ENCODE results near the gene TIMM13. TPM values are rescaled to one million over a fixed set of nuclear protein-coding genes. Genes with fewer than 3 reads are reported as not detected.
A peak's percentile ranks its signal among the peaks of the same experiment; 100 is the strongest.

Gene TIMM13
- total and polyA plus RNA-seq, 10 of the 15 experiments (the other 5 are each of a cell fraction or from before 2014, with no cell fraction given): 9.9 to 205 (median 63.6) TPM

GRCh38 chr19:2427429-2428320, at the start of gene TIMM13 (continued):
- peak; percentile 78; the same call in 1 of the 2 replicates for TF ChIP-seq MXI1 (IDR thresholded peaks at IDR 0.05; ENCODE audit: low read depth, low read length)
- 0 out of 2 replicates have a peak, but pooled peaks have one; percentile 19 for TF ChIP-seq MEF2A (IDR thresholded peaks at IDR 0.05; ENCODE audit: insufficient read depth, low read depth, low read length)
- no peak for TF ChIP-seq CTCF (IDR thresholded peaks at IDR 0.05 in 2 of 3, conservative IDR thresholded peaks at IDR 0.05 in 1 of 3; ENCODE audit: control insufficient read depth in 2 of 3, extremely low read depth in 1 of 3, insufficient read depth in 1 of 3, low read depth in 3 of 3, low read length in 3 of 3)
- no peak for TF ChIP-seq WRNIP1 (IDR thresholded peaks at IDR 0.05; ENCODE audit: borderline replicate concordance, low read depth, low read length)
- TF ChIP-seq, protein P1, sequence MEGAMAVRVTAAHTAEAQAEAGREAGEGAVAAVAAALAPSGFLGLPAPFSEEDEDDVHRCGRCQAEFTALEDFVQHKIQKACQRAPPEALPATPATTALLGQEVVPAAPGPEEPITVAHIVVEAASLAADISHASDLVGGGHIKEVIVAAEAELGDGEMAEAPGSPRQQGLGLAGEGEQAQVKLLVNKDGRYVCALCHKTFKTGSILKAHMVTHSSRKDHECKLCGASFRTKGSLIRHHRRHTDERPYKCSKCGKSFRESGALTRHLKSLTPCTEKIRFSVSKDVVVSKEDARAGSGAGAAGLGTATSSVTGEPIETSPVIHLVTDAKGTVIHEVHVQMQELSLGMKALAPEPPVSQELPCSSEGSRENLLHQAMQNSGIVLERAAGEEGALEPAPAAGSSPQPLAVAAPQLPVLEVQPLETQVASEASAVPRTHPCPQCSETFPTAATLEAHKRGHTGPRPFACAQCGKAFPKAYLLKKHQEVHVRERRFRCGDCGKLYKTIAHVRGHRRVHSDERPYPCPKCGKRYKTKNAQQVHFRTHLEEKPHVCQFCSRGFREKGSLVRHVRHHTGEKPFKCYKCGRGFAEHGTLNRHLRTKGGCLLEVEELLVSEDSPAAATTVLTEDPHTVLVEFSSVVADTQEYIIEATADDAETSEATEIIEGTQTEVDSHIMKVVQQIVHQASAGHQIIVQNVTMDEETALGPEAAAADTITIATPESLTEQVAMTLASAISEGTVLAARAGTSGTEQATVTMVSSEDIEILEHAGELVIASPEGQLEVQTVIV (IDR thresholded peaks at IDR 0.05; ENCODE audit: borderline replicate concordance, partially characterized antibody): no peak
- TF ChIP-seq, protein P2, sequence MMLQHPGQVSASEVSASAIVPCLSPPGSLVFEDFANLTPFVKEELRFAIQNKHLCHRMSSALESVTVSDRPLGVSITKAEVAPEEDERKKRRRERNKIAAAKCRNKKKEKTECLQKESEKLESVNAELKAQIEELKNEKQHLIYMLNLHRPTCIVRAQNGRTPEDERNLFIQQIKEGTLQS (IDR thresholded peaks at IDR 0.05; ENCODE audit: borderline replicate concordance, extremely low read depth, low read depth, low read length): peak; percentile 94
- TF ChIP-seq USF1 (IDR thresholded peaks at IDR 0.05; ENCODE audit: borderline replicate concordance, extremely low read length, insufficient read depth, low read depth, low read length): peak; percentile 97
- peak; percentile 85 for TF ChIP-seq LARP7 (IDR thresholded peaks at IDR 0.05)
- no peak for TF ChIP-seq YBX1 (IDR thresholded peaks at IDR 0.05)
- TF ChIP-seq CHD1 (IDR thresholded peaks at IDR 0.05; ENCODE audit: low read depth, low read length): no peak
- no peak for TF ChIP-seq SMC3 (IDR thresholded peaks at IDR 0.05; ENCODE audit: borderline replicate concordance, low read length)
- no peak for TF ChIP-seq ZNF274 (IDR thresholded peaks at IDR 0.05; ENCODE audit: insufficient read depth, insufficient read length)
- no peak for TF ChIP-seq MTA2 (IDR thresholded peaks at IDR 0.05; ENCODE audit: low read depth)
- TF ChIP-seq TCF12 (IDR thresholded peaks at IDR 0.05; ENCODE audit: low read depth, low read length): no peak
- TF ChIP-seq RCOR1 (conservative IDR thresholded peaks at IDR 0.05; ENCODE audit: low read depth, low read length): 0 out of 2 replicates have a peak, but pooled peaks have one; percentile 36
- TF ChIP-seq KDM1A (IDR thresholded peaks at IDR 0.05; ENCODE audit: borderline replicate concordance): no peak
- TF ChIP-seq PBX3 (IDR thresholded peaks at IDR 0.05; ENCODE audit: insufficient replicate concordance, low read depth, low read length): peak; percentile 10
- TF ChIP-seq ZNF217 (IDR thresholded peaks at IDR 0.05): no peak
- no peak for TF ChIP-seq BMI1 (IDR thresholded peaks at IDR 0.05; ENCODE audit: borderline replicate concordance)
- TF ChIP-seq ETV6 (conservative IDR thresholded peaks at IDR 0.05 in 1 of 2, IDR thresholded peaks at IDR 0.05 in 1 of 2; ENCODE audit: borderline replicate concordance in 1 of 2, low read depth in 1 of 2): no peak
- TF ChIP-seq SUPT20H (IDR thresholded peaks at IDR 0.05; ENCODE audit: borderline replicate concordance, control insufficient read depth, low read depth, low read length): no peak
- peak; percentile 98 for TF ChIP-seq RAD51 (IDR thresholded peaks at IDR 0.05)
